HG03025 (cell line): ENCODE measurements around the gene TMC4.
A peak's percentile ranks its signal among the peaks of the same experiment; 100 is the strongest.

Experiments used
- ATAC-seq: cut with Tn5 transposase; IDR thresholded peaks from one replicate; pipeline ENCODE4 v1.9.1; 2021; ENCODE audit warnings: mild to moderate bottlenecking, moderate library complexity; ENCODE audit not compliant: unreplicated experiment, low FRiP score

Gene TMC4

DNA sequence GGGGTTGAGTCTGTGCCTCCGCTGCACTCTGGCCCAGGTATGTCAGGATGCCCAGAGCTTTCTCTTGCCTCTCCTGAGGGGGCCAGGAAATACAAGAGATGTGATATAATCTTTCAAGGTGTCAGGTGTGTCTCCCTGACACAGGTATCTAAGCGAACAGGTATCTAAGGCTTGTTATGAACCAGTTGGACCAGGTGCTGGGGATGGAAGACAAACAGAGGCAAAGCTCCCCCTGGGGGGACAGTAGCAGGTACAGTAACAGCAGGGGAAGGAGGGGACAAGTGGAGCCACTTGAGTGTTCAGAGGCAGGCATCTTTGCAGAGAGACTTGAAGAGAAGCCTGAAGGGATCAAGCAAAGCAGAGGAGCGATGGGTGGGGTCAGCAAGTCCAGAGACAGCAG, 16.0 kb downstream of the TMC4 start:
- no peak for ATAC-seq

DNA sequence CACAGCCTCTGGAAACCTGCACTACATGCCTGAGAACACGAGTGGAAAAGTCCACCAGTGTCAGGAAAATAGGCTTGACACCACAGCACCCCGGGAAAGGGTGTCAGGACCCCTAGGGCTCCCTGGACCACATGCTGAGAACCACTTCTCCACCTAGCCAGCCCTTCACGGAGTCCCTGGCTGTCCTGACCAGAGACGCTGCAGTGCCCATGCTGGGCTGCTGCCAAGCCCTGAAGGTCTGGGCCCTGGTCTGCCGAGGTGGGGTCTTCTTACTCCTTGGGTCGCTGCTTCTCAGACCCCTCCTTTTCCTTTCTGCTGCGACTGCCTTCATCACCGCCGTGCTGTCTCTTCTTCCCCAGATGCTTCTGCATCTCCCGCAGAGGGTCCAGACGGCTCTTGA, 16.5 kb downstream of the TMC4 start:
- no peak for ATAC-seq

DNA sequence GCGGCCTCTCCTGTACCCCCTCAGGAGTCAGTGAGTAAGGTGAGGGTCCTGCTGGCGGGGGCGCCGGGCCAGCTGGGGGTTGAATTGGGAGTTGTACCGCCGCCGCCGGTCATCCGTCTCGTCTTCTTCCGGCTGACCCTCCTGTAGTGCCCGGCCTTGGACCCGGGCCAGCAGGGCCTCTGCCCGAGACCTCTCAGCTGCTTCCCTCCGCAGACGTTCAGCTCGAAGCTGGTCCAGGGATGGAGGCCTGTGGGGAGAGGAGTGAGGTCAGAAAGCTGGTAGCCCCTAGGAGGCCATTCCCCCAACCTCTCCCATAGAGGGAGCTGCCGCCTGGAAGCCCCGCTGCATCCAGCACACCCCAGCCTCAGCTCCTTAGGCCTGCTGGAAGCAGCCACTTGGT, 17.3 kb downstream of the TMC4 start:
- ATAC-seq: no peak

GRCh38 chr19:54154603-54155345, 18.2 kb downstream of the TMC4 start:
- no peak for ATAC-seq

GRCh38 chr19:54153731-54154326, 19.1 kb downstream of the TMC4 start:
- ATAC-seq: no peak

- ATAC-seq: no peak
Measured at GRCh38 chr19:54152878-54153524, 20.0 kb downstream of the TMC4 start.

GRCh38 chr19:54152267-54152666, 20.7 kb downstream of the TMC4 start:
- no peak for ATAC-seq

DNA sequence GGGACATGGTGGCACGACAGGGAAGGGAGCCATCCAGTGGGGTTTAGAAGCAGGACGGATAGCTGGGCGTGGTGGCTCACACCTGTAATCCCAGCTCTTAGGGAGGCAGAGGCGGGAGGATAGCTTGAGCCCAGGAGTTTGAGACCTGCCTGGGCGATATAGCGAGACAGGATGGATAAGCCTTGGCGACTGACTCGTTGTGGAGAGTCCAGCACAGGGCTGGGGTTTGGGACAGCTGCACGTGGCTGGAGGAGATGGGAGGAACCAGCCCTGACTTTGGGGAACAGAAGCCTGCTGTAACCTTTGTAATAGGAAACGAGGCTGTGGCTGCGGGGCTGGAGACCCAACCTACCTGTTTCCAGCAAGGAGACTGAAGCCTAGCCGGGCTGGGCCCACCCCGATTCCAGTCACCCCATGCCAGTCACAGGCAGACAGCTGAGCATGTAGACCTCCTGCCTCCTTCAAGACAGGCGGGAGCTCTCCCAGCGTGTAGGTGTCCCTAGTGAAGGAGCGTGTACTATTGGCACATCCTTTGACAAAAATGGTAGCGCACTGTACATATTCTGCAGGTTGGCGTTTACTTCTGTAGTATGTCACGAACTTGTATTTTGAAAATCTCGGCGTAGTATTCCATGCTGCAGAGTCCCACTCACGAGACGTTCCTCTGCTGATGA, 21.5 kb downstream of the TMC4 start:
- ATAC-seq: no peak

DNA sequence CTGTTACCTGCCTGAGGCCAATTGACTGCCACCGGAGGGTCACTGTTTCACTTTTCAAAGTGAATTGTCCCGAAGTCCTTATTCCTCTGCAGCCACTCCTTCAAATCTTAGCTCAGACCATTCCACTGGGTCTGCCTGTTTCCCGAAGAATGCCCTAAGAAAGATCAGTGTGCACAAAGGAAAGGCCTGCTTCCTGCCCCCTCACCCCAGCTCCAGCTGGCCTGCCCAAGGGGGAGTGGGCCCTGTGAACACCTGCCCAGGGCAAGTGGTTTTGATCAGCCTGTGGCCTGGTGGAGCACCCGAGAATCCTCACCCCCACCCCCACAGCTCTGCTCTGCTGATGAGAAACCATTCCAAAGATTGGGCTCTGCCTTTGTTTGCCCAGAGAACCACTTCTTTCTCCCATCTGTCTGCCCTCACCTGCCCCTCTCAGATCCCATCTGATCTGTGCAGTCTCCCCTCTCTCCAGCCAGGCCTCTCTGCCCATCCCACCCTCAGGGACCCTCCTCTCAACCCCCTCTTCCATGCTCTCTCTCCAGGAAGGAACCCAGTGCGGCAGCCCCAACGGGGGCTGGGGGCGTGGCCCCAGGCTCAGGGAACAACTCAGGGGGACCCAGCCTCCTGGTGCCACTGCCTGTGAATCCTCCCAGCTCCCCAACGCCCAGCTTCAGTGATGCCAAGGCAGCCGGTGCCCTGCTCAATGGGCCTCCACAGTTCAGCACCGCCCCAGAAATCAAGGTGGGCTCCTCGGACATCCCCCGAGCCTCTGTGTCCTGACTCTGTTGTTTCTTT, 23.7 kb downstream of the TMC4 start:
- no peak for ATAC-seq

DNA sequence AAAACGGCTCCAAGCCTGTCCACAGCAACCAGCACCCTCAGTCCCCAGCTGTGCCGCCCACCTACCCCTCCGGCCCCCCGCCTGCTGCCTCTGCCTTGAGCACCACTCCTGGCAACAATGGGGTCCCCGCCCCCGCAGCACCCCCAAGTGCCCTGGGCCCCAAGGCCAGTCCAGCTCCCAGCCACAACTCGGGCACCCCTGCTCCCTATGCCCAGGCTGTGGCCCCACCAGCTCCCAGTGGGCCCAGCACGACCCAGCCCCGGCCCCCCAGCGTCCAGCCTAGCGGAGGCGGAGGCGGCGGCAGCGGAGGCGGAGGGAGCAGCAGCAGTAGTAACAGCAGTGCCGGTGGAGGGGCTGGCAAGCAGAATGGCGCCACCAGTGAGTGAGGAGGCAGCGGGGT, 24.8 kb downstream of the TMC4 start:
- no peak for ATAC-seq

GRCh38 chr19:54147676-54148075, 25.3 kb downstream of the TMC4 start:
- ATAC-seq: no peak

DNA sequence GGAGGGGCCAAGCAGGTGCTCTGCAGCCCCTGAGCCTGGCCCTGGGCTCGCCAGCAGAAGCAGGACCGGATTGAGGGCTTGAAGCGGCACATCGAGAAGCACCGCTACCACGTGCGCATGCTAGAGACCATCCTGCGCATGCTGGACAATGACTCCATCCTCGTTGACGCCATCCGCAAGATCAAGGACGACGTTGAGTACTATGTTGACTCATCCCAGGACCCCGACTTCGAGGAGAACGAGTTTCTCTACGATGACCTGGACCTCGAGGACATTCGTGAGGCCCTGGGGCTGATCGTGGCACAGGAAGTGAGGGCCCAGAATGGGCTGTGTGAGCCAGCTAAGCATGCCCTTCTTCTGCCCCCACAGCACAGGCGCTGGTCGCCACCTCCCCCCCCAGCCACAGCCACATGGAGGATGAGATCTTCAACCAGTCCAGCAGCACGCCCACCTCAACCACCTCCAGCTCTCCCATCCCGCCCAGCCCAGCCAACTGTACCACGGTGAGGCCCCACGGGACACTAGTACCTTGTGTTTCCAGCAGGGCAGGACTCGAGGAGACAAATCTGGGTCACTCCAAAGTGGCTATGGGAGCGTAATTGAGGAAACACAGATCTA, 27.3 kb downstream of the TMC4 start:
- ATAC-seq: no peak

GRCh38 chr19:54142166-54142780, 30.7 kb downstream of the TMC4 start:
- no peak for ATAC-seq

DNA sequence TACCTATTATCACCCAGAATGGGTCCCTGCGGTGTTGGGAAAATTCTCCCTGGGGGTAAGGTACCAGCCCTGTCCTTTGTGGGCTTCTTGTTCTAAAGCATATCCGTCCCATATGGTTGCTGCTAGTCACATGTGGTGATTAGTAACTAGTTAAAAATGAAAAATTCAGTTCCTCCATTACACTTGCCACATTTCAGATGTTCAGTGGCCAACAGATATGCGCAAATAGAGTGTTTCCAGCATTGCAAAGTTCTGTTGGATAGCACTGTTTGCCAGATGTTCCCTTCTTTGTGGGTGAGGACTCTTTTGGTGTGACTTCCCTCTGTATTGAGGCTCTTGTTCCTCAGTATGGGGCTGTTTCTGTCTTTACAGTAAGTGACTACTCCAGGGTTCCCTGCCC, 31.6 kb downstream of the TMC4 start:
- ATAC-seq: no peak

- no peak for ATAC-seq
Measured at GRCh38 chr19:54138489-54139256, 34.3 kb downstream of the TMC4 start.

GRCh38 chr19:54137699-54138488, 35.1 kb downstream of the TMC4 start, which contains the start of gene CNOT3:
TSS of gene CNOT3 (plus strand) at chr19:54137762. CDS start at chr19:54142979, 5,217 bp downstream.
- ATAC-seq: no peak

DNA sequence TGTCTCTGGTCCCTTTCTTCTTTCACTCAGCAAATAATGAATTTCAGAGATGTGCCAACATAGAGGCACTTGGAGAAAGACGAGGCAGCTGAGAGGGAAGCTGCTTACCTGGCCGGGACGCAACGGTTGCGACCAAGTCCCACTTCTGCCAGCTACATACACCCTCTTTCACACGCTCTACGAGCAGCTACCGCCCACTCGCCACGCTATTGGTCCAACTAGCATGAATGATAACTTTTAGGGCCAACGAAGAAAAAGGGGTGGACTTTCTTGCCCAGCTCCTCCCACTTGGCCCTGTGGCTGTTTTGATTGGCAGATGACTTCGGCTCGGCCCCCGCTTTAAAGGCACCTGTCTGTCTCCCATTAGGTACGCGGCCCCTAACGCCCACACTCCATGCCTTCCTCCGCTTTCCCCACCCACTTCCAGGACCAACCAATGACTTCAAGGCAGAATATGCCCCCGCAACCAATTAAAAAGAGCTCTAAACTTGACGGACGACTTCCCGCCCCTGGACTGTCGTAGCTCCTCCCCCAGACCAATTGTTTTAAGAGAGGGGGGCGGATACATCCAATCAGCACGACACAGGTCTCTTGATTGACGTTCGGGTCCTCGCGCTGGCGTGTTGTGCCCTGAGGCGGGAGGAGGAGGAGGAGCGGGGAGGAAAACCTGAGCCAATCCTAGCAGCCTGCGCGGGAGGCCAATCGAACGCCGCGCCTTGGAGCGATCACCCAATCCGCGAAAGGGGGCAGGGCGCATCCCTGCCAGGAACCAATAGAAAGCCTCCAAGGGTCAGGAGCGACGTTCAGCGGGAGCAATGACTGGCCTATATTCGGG, 35.9 kb downstream of the TMC4 start:
- ATAC-seq: peak; percentile 77
